Retinal pigment epithelial cell (primary cell): ENCODE data around the gene GPA33.

Experiments
- DNase-seq: peaks from one replicate; pipeline ENCODE4 v3.0.0-alpha.2; 2010; ENCODE audit warnings: low read depth
- H3K4me3 ChIP-seq: 2 replicates; pipeline ENCODE4 v1.5.1; 2011; ENCODE audit warnings: mild to moderate bottlenecking, low read length, control low read depth, moderate library complexity
- CTCF ChIP-seq: conservative IDR thresholded peaks from 2 replicates; pipeline ENCODE4 v1.5.1; 2011; ENCODE audit warnings: low read depth, low read length, control low read depth, inconsistent platforms

The GPA33 gene

DNA sequence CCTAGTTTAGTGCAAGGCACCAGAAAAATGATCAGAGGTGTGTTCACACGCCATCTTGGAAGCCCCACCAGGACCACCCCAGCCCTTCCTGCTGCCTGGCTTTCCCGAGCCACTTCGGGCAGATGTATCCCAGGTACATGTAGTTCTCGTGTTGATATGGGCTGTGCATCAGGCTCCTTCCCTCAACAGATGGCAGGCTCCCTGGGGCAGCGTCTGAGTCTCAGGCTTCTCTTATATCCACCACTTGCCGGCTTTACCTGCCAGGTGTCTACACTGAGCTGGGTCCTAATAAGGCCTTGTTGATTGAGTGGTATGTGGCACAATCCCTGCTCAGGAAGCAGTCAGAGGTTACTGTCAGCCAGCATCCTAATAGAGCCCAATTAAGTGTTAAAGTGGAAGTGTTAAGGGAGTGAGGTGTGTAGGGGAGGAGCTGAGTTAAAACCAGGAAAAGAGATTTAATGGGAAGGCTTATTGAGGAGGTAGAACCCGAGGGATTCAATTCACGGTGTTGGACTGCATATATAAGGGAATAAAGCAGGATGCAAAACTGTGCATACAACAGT, 8.5 kb downstream of the GPA33 start:
- no peak for TF ChIP-seq CTCF
- DNase-seq: no peak
- H3K4me3 ChIP-seq: no peak overlapping the region

DNA sequence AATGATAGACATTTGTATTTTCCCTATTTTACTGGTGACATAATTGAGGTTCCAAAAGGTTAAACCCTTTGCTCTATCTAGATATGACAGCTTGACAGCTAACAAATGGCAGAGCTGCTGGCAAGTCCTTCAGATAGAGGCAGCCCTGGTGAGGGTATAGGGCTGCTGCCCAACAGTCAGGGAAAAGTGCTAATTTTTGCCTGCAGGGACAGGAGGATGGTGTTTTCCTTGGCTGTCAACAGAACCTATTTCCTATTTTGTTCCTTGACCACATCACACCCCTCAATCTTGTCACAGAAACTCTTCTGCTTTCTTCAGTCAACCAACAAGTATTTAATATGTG, 12.3 kb downstream of the GPA33 start:
- DNase-seq: no peak
- no peak for TF ChIP-seq CTCF
- H3K4me3 ChIP-seq: no peak overlapping the region

- DNase-seq: no peak
- TF ChIP-seq CTCF: no peak
Observed at GRCh38 chr1:167077128-167077867, 12.9 kb downstream of the GPA33 start.

GRCh38 chr1:167076136-167076710, 14.0 kb downstream of the GPA33 start:
- no peak overlapping the region for H3K4me3 ChIP-seq
- no peak for DNase-seq
- no peak for TF ChIP-seq CTCF

More at GRCh38 chr1:167077128-167077867, 12.9 kb downstream of the GPA33 start:
- H3K4me3 ChIP-seq: no peak overlapping the region

- H3K4me3 ChIP-seq: no peak overlapping the region
- TF ChIP-seq CTCF: no peak
- no peak for DNase-seq
Observed at GRCh38 chr1:167071286-167071685, 18.9 kb downstream of the GPA33 start.

DNA sequence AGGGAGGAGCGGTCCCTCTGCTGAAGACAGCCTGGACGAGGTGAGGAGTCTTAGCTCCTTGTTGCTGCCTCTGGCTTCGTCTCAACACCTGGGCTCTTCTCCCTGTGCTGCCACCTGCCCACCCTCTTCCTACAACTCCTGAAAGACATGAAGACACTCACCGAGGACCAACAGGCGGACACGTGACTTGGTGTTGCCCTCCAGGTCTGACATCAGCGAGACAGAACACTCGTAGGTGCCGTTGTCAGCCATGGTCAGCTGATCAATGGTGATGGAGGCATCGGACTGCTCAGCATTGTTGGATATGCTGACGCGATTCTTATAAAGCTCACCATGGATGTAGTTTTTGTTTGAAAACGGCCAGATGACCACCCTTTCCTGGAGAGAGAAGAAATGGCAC, 21.4 kb downstream of the GPA33 start:
- TF ChIP-seq CTCF: no peak
- no peak overlapping the region for H3K4me3 ChIP-seq
- no peak for DNase-seq

DNA sequence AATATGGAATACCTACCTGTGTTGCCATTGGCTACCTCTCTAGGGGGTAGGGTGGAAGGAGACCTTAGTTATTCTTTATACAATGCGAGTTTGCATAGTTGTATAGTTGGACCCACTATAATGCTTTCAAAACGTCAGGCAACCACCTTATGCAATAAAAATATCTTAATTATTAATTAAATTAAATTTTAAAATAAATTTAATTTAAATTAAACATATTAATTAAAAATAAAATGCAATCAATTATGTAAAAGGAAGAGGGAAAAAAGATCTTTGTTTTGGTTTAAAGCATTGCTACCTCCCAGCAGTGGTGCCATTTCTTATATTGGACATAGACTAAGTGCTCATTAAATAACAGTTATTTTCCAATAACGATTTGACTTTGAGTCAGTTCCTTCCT, 22.3 kb downstream of the GPA33 start:
- TF ChIP-seq CTCF: no peak
- no peak for DNase-seq
- no peak overlapping the region for H3K4me3 ChIP-seq
